GM12872 (cell line): ENCODE results near the gene UBE2M.

ENCODE experiments used
- CTCF ChIP-seq: IDR thresholded peaks from 3 replicates; pipeline ENCODE4 v1.5.1; 2011; ENCODE audit warnings: low read depth, mild to moderate bottlenecking, low read length, moderate library complexity; ENCODE audit not compliant: insufficient read depth

Gene UBE2M

GRCh38 chr19:58554494-58555368 is 3.7 kb downstream of the UBE2M start, which contains the start of gene CHMP2A:
Gene CHMP2A, minus strand, starts transcription at chr19:58555105. Its CDS starts 893 bp downstream, at chr19:58554212.
- no peak for TF ChIP-seq CTCF

- TF ChIP-seq CTCF: no peak
Observed at GRCh38 chr19:58553799-58554493, 4.5 kb downstream of the UBE2M start.

GRCh38 chr19:58552655-58553054 is 5.8 kb downstream of the UBE2M start:
- no peak for TF ChIP-seq CTCF

GRCh38 chr19:58551577-58552471 is 6.6 kb downstream of the UBE2M start:
- no peak for TF ChIP-seq CTCF

- no peak for TF ChIP-seq CTCF
Observed at GRCh38 chr19:58551123-58551497, 7.3 kb downstream of the UBE2M start.

GRCh38 chr19:58550362-58551122 is 7.9 kb downstream of the UBE2M start:
- TF ChIP-seq CTCF: no peak
